Measurements from ENCODE around the gene BICD2. TPM values are rescaled to one million over a fixed set of nuclear protein-coding genes. Genes with fewer than 3 reads are reported as not detected.

Gene BICD2
- total RNA-seq, 1 donor from 2014 or later, result 68.3 TPM

DNA sequence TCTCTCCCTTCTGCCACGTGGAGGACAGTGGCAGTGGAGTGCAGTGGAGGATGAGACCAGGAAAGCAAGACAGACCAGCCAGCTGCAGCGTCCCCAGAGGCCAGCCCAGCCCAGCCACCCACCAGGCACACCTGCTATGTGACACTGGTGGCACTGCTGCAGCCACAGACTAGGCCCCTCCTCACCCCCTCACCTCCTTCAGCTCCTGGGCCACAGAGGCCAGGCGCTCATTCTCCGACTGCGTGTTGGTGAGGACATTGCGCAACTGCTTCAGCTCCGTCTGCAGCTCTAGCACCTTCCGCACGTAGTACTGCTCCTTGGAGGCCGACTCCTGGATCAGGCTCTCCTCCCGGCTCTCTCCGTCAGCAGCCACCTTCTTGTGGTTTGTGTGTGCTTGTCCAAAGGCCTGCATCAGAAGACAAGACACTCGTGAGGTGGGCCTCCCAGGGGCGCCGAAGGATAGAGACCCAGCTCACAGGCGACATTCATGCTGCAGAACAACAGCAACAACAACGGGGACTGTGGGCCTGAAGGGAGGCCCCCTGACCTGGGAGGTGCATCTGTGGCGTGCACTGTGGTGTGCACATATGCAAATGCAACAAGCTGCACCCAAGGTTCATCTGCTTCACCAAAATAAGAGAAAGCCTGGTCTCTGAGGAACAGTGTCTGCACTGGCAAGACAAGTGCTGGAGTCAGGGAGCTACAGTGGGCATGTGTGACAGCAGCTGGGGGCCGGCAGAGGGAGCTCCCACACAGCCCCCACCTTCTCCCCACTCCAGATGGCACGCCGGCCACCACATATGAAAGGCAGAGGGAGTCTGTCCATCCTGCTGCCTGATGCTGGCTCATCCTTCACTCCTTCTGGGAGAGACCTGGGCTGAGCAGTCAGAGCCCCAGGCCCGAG is 35.5 kb downstream of the BICD2 start:
- DNase-seq (ENCODE audit: low read depth), result peak; percentile 73

DNA sequence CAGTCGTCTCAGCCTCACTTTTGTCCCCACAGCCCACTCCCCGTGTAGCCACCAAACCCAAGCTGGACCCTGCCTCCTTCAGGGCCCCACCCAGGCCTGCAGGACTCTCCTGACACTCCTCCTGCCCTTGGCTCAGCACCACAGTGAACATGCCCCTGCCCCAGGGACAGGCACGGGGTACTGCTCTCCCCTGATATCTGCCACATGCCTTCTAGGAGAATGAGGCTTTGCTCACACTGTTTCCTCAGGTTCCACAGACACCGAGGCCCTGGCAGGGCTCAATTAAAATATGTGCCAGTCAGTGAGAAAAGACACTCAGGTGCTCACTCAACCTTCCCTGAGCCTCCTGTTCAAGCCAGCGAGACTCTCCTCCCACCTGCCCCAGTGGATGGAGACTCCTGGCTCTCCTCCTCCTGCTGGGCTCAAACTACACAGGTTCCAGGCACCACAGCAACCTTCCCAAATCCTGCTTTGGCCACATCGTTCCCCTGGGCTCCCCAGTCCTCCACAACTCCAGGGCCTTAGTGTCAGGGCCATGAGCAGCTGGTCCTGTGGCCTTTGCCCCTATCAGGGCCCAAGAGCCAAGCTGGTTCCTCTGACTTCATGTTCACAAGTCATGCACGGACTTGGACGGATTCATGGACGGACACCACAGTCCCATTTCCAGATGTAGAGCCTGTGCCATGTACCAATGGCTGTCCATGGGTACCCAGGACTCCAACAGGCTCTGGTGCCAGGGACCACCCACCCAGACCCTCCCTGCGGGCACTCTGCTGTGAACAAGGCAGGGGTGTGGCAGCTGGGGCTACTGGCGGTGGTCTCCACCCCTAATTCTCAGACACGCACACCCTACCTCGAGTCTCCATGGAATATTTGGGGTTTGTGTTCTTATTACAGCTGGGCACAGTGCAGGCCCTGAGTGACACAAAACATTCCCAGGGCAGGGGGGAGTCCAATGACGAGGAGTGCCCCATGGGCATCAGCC is 36.6 kb downstream of the BICD2 start:
- no peak for DNase-seq (ENCODE audit: low read depth)

GRCh38 chr9:92726971-92727715 is 37.5 kb downstream of the BICD2 start:
- DNase-seq (ENCODE audit: low read depth), result peak; percentile 73

GRCh38 chr9:92726348-92726747 is 38.3 kb downstream of the BICD2 start:
- DNase-seq (ENCODE audit: low read depth), result no peak

GRCh38 chr9:92725766-92726165 is 38.9 kb downstream of the BICD2 start:
- no peak for DNase-seq (ENCODE audit: low read depth)

- DNase-seq (ENCODE audit: low read depth), result no peak
Observed at GRCh38 chr9:92725266-92725545, 39.4 kb downstream of the BICD2 start.

GRCh38 chr9:92724528-92725265 is 39.9 kb downstream of the BICD2 start:
- DNase-seq (ENCODE audit: low read depth), result no peak

DNA sequence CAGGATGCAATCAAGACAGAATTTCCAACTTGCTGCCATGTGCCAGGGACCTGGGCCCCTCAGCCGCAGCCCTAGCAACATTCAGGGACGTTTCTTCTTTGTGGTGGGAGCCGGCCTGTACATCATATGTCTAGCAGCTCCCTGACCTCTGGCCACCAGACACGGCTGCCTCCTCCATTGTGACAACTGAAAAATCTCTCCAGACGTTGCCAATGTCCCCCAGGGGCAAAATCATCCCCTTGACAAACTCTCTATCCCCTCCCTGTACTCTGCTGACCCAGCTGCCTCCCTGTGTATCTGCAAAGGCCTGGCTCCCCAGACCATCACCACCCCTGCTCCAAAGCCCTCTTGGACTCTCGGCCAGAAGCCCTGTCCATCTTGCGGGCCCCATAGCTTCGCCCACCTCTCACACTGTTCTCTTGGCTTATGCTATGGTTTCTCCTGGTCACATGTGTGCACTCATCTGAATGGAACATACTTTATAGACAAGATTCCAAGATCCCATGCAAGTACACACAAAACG is 40.8 kb downstream of the BICD2 start:
- no peak for DNase-seq (ENCODE audit: low read depth)

- peak; percentile 16 for DNase-seq (ENCODE audit: low read depth)
Observed at GRCh38 chr9:92723299-92723625, 41.4 kb downstream of the BICD2 start.

GRCh38 chr9:92722386-92723298 is 42.0 kb downstream of the BICD2 start:
- no peak for DNase-seq (ENCODE audit: low read depth)

- no peak for DNase-seq (ENCODE audit: low read depth)
Observed at GRCh38 chr9:92721548-92721947, 43.1 kb downstream of the BICD2 start.

DNA sequence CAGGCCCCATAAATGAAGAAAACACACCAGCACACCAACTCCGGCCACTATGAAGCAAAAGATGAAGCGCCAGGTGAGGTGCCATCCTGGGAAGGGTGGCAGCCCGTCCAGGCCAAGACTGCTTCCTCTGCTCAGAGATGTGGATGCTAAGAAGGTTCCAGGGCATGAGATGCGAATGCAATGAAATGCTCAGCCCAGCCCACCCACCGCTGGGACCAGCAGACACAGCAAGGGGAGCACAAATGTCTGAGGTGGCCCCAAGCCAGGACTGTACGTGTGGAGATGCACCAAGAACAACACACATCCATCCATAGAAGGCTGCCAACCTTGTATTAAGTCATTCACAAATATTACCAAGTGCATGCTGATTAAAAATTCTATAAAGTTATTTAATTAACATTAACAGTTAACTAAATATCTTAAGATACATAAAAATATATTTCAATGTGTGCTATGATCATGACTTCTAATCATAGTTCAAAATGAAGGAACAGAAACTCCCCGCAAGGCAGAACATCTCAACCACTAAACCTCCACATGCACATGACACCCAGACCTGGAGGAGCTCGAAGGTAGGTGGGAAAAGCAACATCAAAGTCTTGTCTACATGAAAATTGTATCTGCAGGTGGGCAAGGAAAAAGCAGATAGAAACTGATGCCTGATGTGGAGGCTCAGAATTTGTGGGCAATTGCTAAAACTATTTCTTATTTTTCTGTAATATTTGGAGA is 43.7 kb downstream of the BICD2 start:
- DNase-seq (ENCODE audit: low read depth), result no peak

DNA sequence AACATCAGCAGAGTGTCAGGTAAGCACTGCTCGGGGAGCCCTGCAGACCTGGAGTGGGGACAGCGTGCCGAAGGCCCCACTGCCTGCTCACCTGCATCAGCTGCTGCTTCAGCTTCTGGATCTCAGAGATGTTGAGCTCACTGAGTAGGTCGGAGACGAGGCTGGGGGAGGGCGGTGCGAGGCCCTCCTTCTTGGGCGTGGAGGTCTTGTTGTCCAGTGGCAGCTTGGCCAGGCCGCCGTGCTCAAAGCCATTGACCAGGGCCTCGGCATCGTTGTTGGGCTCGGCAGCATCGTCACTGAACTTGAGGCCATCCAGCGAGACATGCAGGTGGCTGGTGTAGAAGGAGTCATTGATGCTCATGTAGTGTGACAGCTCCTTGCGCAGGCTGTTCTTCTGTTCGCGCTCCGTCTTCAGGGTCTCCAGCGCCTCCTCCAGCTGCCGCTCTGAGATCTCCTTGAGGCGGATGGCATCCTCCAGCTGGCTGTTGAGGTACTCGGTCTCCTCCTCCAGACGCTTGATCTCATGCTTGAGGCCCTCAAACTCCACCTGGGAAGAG is 44.3 kb downstream of the BICD2 start:
- no peak for DNase-seq (ENCODE audit: low read depth)

DNA sequence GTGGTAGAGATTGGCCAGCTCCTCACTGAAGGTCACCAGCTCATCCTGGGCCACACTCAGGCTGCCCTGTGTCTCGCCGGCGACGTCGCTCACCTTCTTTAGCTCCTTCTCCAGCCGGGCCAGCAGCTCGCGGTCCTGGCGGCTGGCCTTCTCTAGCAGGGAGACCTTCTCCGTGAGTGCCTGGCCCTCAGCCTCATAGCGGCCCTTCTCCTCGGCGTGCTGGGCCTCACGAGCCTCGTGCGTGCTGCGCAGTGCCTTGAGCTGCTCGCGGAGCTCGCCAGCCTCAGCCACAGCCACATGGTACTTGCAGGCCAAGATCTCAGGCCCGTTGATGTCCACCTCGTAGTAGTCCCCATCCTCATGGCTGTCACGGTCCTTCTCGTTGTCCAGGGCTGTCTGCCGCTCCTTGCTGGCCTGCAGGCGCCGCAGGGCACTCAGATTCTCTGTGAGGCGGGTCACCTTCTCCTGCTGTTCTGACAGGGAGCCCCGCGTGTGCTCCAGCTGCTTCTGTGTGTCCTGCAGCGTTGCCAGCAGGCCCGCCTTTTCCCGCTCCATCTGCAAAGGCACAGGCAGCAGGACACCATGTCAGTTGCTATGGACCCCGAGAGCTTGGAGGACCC is 45.5 kb downstream of the BICD2 start:
- DNase-seq (ENCODE audit: low read depth), result no peak

DNA sequence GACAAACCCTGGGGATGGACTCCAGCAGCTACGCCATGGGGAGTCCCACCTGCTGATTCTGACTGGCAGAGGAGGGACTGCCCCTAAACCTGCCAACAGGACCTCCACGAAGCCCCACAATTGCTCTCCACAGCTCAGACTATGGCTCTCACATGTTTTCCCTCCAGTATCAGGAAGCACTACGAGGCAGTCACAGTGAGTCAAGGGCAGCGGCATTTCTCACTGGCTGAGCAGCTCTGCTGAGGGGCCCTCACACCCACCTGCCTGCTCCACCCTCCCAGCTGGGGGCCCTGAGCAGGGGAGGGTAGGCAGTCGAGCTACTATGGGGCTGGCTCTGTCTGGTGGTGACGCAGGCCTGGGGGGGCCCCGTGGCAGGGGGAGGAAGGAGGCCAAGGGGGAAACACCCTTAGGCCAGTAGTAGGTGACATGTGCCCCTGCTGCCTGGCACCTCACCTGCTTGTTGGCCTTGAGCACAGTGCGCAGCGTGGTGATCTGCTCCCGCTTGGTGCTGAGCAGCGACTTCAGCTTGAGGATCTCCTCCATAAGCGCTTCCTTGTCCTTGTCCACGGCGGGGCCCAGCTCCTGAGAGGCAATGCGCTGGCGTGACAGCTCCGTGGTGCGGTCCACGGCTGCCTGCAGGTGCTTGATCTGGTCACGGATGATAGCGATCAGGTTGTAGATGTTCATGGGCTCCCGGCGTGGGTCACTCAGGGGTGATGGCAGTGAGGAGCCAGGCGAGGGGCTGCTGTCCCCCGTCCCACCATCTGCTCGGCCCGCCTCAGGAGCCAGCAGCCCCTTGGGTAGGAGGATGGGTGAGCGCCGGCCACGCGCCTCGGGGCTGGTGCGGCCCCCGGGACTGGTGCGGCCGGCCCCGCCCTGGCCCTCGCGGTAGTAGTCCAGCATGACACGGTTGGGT is 46.3 kb downstream of the BICD2 start:
- no peak for DNase-seq (ENCODE audit: low read depth)

DNA sequence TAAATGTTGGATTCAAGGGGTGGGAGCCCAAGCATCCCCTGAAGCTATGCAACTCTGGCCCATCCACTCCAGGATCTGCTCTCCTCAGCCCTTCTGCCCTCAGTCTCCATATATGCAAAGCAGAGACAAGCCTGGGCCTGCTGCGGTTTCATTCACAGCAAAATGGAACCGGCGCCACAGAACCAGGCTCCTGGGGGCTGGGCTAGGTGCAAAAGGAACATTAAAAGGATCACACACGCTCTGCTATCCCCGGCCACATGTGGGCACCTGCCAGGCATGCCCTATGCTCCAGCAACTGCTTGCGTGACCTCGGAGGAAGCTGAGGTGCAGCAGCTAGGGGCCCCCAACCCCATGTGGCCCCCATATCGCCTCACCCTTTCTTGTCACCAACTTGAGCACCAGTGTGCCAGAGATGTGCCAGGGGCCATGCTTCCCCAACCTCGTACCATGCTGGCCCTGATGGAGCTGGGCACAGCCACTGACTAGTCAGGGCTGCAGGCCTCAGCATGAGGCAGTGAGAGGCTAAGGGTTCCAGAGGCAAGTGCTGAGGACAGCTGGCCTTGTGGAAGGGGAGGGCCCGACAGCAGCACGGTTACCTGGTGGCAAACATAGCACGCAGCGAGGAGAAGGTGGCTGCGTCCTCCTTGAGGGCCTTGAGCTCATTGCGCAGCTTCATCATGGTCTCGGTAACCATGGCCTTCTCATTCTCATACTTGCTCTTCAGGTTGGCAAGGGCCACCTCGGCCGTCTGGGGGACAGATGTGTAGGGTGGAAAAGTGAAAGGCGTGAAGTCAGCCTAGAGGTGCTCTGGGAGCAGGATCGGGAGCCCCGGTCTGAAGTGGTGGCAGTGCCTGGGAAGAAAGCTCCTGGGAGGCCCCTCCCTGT is 47.2 kb downstream of the BICD2 start:
- no peak for DNase-seq (ENCODE audit: low read depth)

Measured in myocyte (in vitro differentiated cells).